ENCODE data around the gene CCBE1. TPM values are rescaled to one million over a fixed set of nuclear protein-coding genes. Genes with fewer than 3 reads are reported as not detected.
A peak's percentile ranks its signal among the peaks of the same experiment; 100 is the strongest.

The CCBE1 gene
- total and polyA plus RNA-seq, 9 of the 15 experiments (the other 6 are each of a cell fraction or from before 2014, with no cell fraction given) = 0.20 TPM; not detected in 8

- no peak for TF ChIP-seq ZNF592 (IDR thresholded peaks at IDR 0.05)
- TF ChIP-seq TARDBP (IDR thresholded peaks at IDR 0.05) = no peak
- TF ChIP-seq XRCC5 (IDR thresholded peaks at IDR 0.05; ENCODE audit: low read depth, low read length) = 0 out of 2 replicates have a peak, but pooled peaks have one; percentile 21
- TF ChIP-seq SMARCA5 (IDR thresholded peaks at IDR 0.05) = no peak
- TF ChIP-seq, protein P1, sequence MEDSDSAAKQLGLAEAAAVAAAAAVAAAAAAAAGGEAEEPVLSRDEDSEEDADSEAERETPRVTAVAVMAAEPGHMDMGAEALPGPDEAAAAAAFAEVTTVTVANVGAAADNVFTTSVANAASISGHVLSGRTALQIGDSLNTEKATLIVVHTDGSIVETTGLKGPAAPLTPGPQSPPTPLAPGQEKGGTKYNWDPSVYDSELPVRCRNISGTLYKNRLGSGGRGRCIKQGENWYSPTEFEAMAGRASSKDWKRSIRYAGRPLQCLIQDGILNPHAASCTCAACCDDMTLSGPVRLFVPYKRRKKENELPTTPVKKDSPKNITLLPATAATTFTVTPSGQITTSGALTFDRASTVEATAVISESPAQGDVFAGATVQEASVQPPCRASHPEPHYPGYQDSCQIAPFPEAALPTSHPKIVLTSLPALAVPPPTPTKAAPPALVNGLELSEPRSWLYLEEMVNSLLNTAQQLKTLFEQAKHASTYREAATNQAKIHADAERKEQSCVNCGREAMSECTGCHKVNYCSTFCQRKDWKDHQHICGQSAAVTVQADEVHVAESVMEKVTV (CRISPR knock-in tag; IDR thresholded peaks at IDR 0.05) = peak; percentile 90
- peak in 1 of 2 experiments; percentile 35; a peak in 1 of 4 replicates for TF ChIP-seq SRF (CRISPR knock-in tag; IDR thresholded peaks at IDR 0.05)
- no peak for TF ChIP-seq MBD1 (CRISPR knock-in tag; IDR thresholded peaks at IDR 0.05)
- no peak for TF ChIP-seq BRD4 (IDR thresholded peaks at IDR 0.05)
- no peak for TF ChIP-seq NFE2L1 (tag; IDR thresholded peaks at IDR 0.05; ENCODE audit: borderline replicate concordance, low read depth)
- peak; percentile 79; the same call in 1 of the 2 replicates for TF ChIP-seq ARID2 (IDR thresholded peaks at IDR 0.05)
- TF ChIP-seq ZNF785 (CRISPR knock-in tag; IDR thresholded peaks at IDR 0.05) = no peak
- 0 out of 2 replicates have a peak, but pooled peaks have one; percentile 24 for TF ChIP-seq RB1 (IDR thresholded peaks at IDR 0.05; ENCODE audit: low read depth)
- no peak for TF ChIP-seq TSC22D4 (tag; IDR thresholded peaks at IDR 0.05)
- TF ChIP-seq TEAD4 (IDR thresholded peaks at IDR 0.05; ENCODE audit: low read length) = 0 out of 2 replicates have a peak, but pooled peaks have one; percentile 26
- no peak for TF ChIP-seq TEAD4 (CRISPR knock-in tag; IDR thresholded peaks at IDR 0.05; ENCODE audit: borderline replicate concordance)
- TF ChIP-seq ZNF668 (CRISPR knock-in tag; IDR thresholded peaks at IDR 0.05) = no peak
- peak; percentile 43; the same call in 1 of the 2 replicates for TF ChIP-seq TFAP4 (CRISPR knock-in tag; IDR thresholded peaks at IDR 0.05; ENCODE audit: borderline replicate concordance)
- no peak for TF ChIP-seq NCOA6 (IDR thresholded peaks at IDR 0.05)
- TF ChIP-seq RAD21 (CRISPR knock-in tag; conservative IDR thresholded peaks at IDR 0.05 in 1 of 2, IDR thresholded peaks at IDR 0.05 in 1 of 2) = peak; percentile 95 to 96
- no peak for TF ChIP-seq TCF15 (CRISPR knock-in tag; IDR thresholded peaks at IDR 0.05)
Measured at GRCh38 chr18:59402432-59403090, 294.7 kb downstream of the CCBE1 start (continued).
